Mesodermal cell (in vitro differentiated cells): ENCODE data around the gene ATP1A2.

ENCODE experiments used
- H3K27ac ChIP-seq: 2 replicates; pipeline ENCODE4 v1.7.0; 2013; ENCODE audit warnings: mild to moderate bottlenecking, low read depth, low read length, moderate library complexity; ENCODE audit not compliant: severe bottlenecking
- H3K36me3 ChIP-seq: 2 replicates; pipeline ENCODE4 v1.7.1; 2013; ENCODE audit warnings: mild to moderate bottlenecking, low read length, moderate library complexity; ENCODE audit not compliant: control insufficient read depth, insufficient read depth
- H3K4me1 ChIP-seq: one replicate; pipeline ENCODE4 v1.7.1; 2013; ENCODE audit warnings: mild to moderate bottlenecking, low read length; ENCODE audit not compliant: insufficient read depth, control insufficient read depth, poor library complexity, severe bottlenecking
- H3K4me3 ChIP-seq: 2 replicates; pipeline ENCODE4 v1.7.0; 2013; ENCODE audit warnings: low read length, control low read depth, mild to moderate bottlenecking; ENCODE audit not compliant: insufficient read depth, poor library complexity, severe bottlenecking; ENCODE audit errors: extremely low read depth
- H3K9me3 ChIP-seq: 2 replicates; pipeline ENCODE4 v1.7.1; 2013; ENCODE audit warnings: mild to moderate bottlenecking, low read length, moderate library complexity; ENCODE audit not compliant: control insufficient read depth
- WGBS, 2 experiments: methylation state at CpG; one replicate each; pipeline ENCODE4 v1.1.5; 2013; ENCODE audit warnings: missing lambda C conversion rate in 2 of 2; ENCODE audit not compliant: insufficient coverage in 2 of 2; 5-methylcytosine and 5-hydroxymethylcytosine counted together

The ATP1A2 gene

GRCh38 chr1:160133990-160134770, 18.6 kb downstream of the ATP1A2 start:
- Histone ChIP-seq H3K4me1 (peaks cover 3% of the 10 kb centered on the region), H3K36me3 (no peaks in the 10 kb centered on the region), H3K4me3 (no peak overlapping the region), H3K9me3 (no peaks in the 10 kb centered on the region), H3K27ac (no peak overlapping the region)
- 90 to 98% methylated on average over 5 to 9 of the region's 9 CpGs for WGBS, 2 experiments

- H3K36me3 ChIP-seq, result no peaks in the 10 kb centered on the region
These were observed 19.4 kb downstream of the ATP1A2 start for GRCh38 chr1:160134791-160135572.

GRCh38 chr1:160136121-160136925, 20.8 kb downstream of the ATP1A2 start:
- H3K4me1 ChIP-seq, result no peaks in the 10 kb centered on the region
- no peaks in the 10 kb centered on the region for H3K36me3 ChIP-seq
- no peaks in the 10 kb centered on the region for H3K9me3 ChIP-seq
- H3K4me3 ChIP-seq, result no peak overlapping the region
- H3K27ac ChIP-seq, result no peak overlapping the region
- 93 to 95% methylated on average over 19 to 22 of the region's 22 CpGs for WGBS, 2 experiments

More at GRCh38 chr1:160134791-160135572, 19.4 kb downstream of the ATP1A2 start:
- Histone ChIP-seq H3K9me3 (no peaks in the 10 kb centered on the region), H3K4me1 (no peaks in the 10 kb centered on the region), H3K4me3 (no peak overlapping the region), H3K27ac (no peak overlapping the region)
- 92 to 93% methylated on average over 17 to 18 of the region's 20 CpGs for WGBS, 2 experiments

- Histone ChIP-seq H3K36me3 (no peaks in the 10 kb centered on the region), H3K27ac (no peak overlapping the region), H3K9me3 (no peaks in the 10 kb centered on the region), H3K4me3 (no peak overlapping the region), H3K4me1 (no peaks in the 10 kb centered on the region)
- WGBS, 2 experiments, result 100% methylated on average over 2 to 3 of the region's 5 CpGs
These were observed 21.3 kb downstream of the ATP1A2 start for GRCh38 chr1:160136926-160137200.

- Histone ChIP-seq H3K4me1 (no peaks in the 10 kb centered on the region), H3K9me3 (no peaks in the 10 kb centered on the region), H3K36me3 (no peaks in the 10 kb centered on the region), H3K4me3 (no peak overlapping the region), H3K27ac (no peak overlapping the region)
- WGBS, 2 experiments, result 93 to 95% methylated on average over 6 to 7 of the region's 8 CpGs
These were observed 21.8 kb downstream of the ATP1A2 start for GRCh38 chr1:160137216-160137862.

- WGBS, 2 experiments, result 85 to 95% methylated on average over 6 to 8 of the region's 8 CpGs
- Histone ChIP-seq H3K4me1 (no peaks in the 10 kb centered on the region), H3K4me3 (no peak overlapping the region), H3K36me3 (no peaks in the 10 kb centered on the region), H3K9me3 (no peaks in the 10 kb centered on the region), H3K27ac (no peak overlapping the region)
These were observed 24.3 kb downstream of the ATP1A2 start for GRCh38 chr1:160139840-160140239.

GRCh38 chr1:160143695-160144094, 28.1 kb downstream of the ATP1A2 start:
- no peak overlapping the region for H3K27ac ChIP-seq
- H3K9me3 ChIP-seq, result no peaks in the 10 kb centered on the region
- no CpG with 5 or more reads among the region's 1 CpG for WGBS, 2 experiments
- H3K36me3 ChIP-seq, result no peaks in the 10 kb centered on the region
- H3K4me3 ChIP-seq, result no peak overlapping the region
- H3K4me1 ChIP-seq, result no peaks in the 10 kb centered on the region

- WGBS, 2 experiments, result 58 to 67% methylated on average over 3 of the region's 4 CpGs
- Histone ChIP-seq H3K9me3 (no peaks in the 10 kb centered on the region), H3K27ac (no peak overlapping the region), H3K4me1 (no peaks in the 10 kb centered on the region), H3K4me3 (no peak overlapping the region), H3K36me3 (no peaks in the 10 kb centered on the region)
These were observed 29.4 kb downstream of the ATP1A2 start for GRCh38 chr1:160144921-160145320.

- Histone ChIP-seq H3K27ac (no peak overlapping the region), H3K36me3 (no peaks in the 10 kb centered on the region), H3K4me3 (no peak overlapping the region), H3K4me1 (no peaks in the 10 kb centered on the region), H3K9me3 (no peaks in the 10 kb centered on the region)
- 93 to 95% methylated on average over 12 to 13 of the region's 14 CpGs for WGBS, 2 experiments
These were observed 30.5 kb downstream of the ATP1A2 start for GRCh38 chr1:160146107-160146506.

GRCh38 chr1:160148121-160148520, 32.6 kb downstream of the ATP1A2 start:
- no peaks in the 10 kb centered on the region for H3K9me3 ChIP-seq
- WGBS, 2 experiments, result 90 to 100% methylated on average over 1 to 3 of the region's 3 CpGs
- H3K36me3 ChIP-seq, result no peaks in the 10 kb centered on the region
- no peak overlapping the region for H3K27ac ChIP-seq
- no peak overlapping the region for H3K4me3 ChIP-seq
- no peaks in the 10 kb centered on the region for H3K4me1 ChIP-seq
